ENCODE results near the gene ZNF670. TPM values are rescaled to one million over a fixed set of nuclear protein-coding genes. Genes with fewer than 3 reads are reported as not detected.
"Not testable (repeated sequence)": the region's sequence is repeated elsewhere in the genome, so short reads cannot be mapped to it uniquely, and the experiment has no call there.

The ZNF670 gene
- total RNA-seq = 1 to 10 TPM; 1.6 to 2.3 TPM
- 1 to 10 TPM in 1 of 2 donors, under 1 TPM in 1; 0.74 to 1.3 TPM for polyA plus RNA-seq

DNA sequence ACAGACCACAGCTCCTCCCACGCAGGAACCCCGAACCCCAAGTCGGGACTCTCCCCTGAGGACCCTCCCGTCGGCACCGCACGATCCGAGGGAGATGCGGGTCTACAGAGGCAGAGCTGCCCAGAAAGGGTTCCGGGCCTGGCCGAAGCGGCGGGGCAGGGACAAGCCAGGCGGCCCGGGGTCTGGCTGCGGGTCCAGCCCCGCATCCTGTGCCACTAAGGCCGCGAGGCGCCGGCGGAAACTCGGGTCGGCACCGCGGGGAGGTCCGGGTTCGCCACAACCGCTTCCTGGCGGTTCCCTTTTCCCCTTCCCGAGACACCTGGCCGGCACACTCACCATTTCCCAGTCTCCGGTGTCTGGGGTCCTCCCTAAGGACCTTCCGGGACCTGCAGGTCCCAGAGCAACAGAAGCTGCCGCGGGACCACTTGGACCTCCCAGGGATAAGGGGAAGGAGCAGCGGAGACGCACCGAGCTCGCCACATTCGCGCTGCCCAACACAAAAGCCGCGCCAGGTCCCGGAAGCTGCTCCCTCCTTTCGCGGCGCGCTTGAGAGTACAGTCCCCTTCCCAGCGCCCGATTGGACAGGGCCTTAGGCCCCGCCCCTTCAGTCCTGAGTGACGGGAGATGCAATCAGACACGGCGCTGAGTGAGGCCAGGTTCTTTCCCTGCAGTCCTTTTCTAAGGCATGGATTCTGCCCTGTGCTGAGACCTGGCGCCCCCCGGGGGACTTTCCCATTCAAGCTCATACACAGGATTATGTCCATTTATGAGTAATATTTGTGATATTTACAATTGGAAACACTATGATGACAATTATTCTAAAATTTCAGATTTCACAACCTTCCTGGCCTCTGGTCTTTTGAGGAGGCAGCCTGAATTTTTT is at the start of gene ZNF670:
Gene ZNF670 (minus strand): TSS at position 554 of the 883 bp plus-strand sequence. CDS start 215 bp downstream, at position 339.
- H3K9me3 ChIP-seq (ENCODE audit: control insufficient read depth in 4 of 4, low read length in 3 of 4) = peaks cover 0 to 5% (median 0%) of the 10 kb centered on the region in 4 donors
- no peaks in the 10 kb centered on the region for H3K27me3 ChIP-seq (ENCODE audit: control insufficient read depth in 4 of 4, insufficient read depth in 4 of 4, low read length in 3 of 4)
- peak within 1 kb of the TSS; percentile 79 to 88 (median 83) for H3K4me3 ChIP-seq (ENCODE audit: low read depth in 1 of 3, low read length in 3 of 3)
- H3K27ac ChIP-seq (ENCODE audit: low read depth in 1 of 2, low read length in 2 of 2) = peak within 1 kb of the TSS; percentile 52 to 68
- H3K4me1 ChIP-seq (ENCODE audit: control insufficient read depth in 4 of 4, insufficient read depth in 4 of 4, low read length in 3 of 4) = peaks cover 0 to 12% (median 5%) of the 10 kb centered on the region in 4 donors
- WGBS = under 1% methylated on average over 57 of the region's 57 CpGs
- TF ChIP-seq FOXA1 (IDR thresholded peaks at IDR 0.05) = peak; percentile 29
- peak; percentile 9 to 18 for TF ChIP-seq HNF4A (conservative IDR thresholded peaks at IDR 0.05)
- TF ChIP-seq GABPA (IDR thresholded peaks at IDR 0.05 in 1 of 2, conservative IDR thresholded peaks at IDR 0.05 in 1 of 2) = peak; percentile 64 to 88
- peak in 1 of 2 donors; percentile 19 for TF ChIP-seq RXRA (IDR thresholded peaks at IDR 0.05)
- TF ChIP-seq TAF1 (conservative IDR thresholded peaks at IDR 0.05) = peak; percentile 48
- TF ChIP-seq NR2F2 (IDR thresholded peaks at IDR 0.05) = no peak
- TF ChIP-seq RAD21 (IDR thresholded peaks at IDR 0.05) = peak; percentile 33 to 37
- TF ChIP-seq, protein P1, sequence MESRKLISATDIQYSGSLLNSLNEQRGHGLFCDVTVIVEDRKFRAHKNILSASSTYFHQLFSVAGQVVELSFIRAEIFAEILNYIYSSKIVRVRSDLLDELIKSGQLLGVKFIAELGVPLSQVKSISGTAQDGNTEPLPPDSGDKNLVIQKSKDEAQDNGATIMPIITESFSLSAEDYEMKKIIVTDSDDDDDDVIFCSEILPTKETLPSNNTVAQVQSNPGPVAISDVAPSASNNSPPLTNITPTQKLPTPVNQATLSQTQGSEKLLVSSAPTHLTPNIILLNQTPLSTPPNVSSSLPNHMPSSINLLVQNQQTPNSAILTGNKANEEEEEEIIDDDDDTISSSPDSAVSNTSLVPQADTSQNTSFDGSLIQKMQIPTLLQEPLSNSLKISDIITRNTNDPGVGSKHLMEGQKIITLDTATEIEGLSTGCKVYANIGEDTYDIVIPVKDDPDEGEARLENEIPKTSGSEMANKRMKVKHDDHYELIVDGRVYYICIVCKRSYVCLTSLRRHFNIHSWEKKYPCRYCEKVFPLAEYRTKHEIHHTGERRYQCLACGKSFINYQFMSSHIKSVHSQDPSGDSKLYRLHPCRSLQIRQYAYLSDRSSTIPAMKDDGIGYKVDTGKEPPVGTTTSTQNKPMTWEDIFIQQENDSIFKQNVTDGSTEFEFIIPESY (IDR thresholded peaks at IDR 0.05) = no peak
- no peak for TF ChIP-seq JUND (IDR thresholded peaks at IDR 0.05)
- no peak for TF ChIP-seq FOXA2 (IDR thresholded peaks at IDR 0.05)
- TF ChIP-seq HNF4G (IDR thresholded peaks at IDR 0.05) = no peak
- no peak for TF ChIP-seq EGR1 (IDR thresholded peaks at IDR 0.05; ENCODE audit: low read depth in 2 of 2)
- TF ChIP-seq, protein P2, sequence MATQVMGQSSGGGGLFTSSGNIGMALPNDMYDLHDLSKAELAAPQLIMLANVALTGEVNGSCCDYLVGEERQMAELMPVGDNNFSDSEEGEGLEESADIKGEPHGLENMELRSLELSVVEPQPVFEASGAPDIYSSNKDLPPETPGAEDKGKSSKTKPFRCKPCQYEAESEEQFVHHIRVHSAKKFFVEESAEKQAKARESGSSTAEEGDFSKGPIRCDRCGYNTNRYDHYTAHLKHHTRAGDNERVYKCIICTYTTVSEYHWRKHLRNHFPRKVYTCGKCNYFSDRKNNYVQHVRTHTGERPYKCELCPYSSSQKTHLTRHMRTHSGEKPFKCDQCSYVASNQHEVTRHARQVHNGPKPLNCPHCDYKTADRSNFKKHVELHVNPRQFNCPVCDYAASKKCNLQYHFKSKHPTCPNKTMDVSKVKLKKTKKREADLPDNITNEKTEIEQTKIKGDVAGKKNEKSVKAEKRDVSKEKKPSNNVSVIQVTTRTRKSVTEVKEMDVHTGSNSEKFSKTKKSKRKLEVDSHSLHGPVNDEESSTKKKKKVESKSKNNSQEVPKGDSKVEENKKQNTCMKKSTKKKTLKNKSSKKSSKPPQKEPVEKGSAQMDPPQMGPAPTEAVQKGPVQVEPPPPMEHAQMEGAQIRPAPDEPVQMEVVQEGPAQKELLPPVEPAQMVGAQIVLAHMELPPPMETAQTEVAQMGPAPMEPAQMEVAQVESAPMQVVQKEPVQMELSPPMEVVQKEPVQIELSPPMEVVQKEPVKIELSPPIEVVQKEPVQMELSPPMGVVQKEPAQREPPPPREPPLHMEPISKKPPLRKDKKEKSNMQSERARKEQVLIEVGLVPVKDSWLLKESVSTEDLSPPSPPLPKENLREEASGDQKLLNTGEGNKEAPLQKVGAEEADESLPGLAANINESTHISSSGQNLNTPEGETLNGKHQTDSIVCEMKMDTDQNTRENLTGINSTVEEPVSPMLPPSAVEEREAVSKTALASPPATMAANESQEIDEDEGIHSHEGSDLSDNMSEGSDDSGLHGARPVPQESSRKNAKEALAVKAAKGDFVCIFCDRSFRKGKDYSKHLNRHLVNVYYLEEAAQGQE (IDR thresholded peaks at IDR 0.05) = peak; percentile 58
- TF ChIP-seq, protein P3, sequence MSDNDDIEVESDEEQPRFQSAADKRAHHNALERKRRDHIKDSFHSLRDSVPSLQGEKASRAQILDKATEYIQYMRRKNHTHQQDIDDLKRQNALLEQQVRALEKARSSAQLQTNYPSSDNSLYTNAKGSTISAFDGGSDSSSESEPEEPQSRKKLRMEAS (IDR thresholded peaks at IDR 0.05) = peak; percentile 84
- peak; percentile 62 for TF ChIP-seq SP1 (IDR thresholded peaks at IDR 0.05)
- TF ChIP-seq YY1 (IDR thresholded peaks at IDR 0.05) = peak; percentile 68
- TF ChIP-seq, protein P4, sequence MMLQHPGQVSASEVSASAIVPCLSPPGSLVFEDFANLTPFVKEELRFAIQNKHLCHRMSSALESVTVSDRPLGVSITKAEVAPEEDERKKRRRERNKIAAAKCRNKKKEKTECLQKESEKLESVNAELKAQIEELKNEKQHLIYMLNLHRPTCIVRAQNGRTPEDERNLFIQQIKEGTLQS (IDR thresholded peaks at IDR 0.05) = peak; percentile 32
- TF ChIP-seq, protein P5, sequence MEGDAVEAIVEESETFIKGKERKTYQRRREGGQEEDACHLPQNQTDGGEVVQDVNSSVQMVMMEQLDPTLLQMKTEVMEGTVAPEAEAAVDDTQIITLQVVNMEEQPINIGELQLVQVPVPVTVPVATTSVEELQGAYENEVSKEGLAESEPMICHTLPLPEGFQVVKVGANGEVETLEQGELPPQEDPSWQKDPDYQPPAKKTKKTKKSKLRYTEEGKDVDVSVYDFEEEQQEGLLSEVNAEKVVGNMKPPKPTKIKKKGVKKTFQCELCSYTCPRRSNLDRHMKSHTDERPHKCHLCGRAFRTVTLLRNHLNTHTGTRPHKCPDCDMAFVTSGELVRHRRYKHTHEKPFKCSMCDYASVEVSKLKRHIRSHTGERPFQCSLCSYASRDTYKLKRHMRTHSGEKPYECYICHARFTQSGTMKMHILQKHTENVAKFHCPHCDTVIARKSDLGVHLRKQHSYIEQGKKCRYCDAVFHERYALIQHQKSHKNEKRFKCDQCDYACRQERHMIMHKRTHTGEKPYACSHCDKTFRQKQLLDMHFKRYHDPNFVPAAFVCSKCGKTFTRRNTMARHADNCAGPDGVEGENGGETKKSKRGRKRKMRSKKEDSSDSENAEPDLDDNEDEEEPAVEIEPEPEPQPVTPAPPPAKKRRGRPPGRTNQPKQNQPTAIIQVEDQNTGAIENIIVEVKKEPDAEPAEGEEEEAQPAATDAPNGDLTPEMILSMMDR (IDR thresholded peaks at IDR 0.05; ENCODE audit: low read depth, low read length, missing input control) = no peak
- peak; percentile 94 for DNase-seq (ENCODE audit: low spot score)
- H3K9ac ChIP-seq (ENCODE audit: low read depth in 1 of 2, low read length in 2 of 2) = peak within 1 kb of the TSS; percentile 57 to 81
- H3K36me3 ChIP-seq (ENCODE audit: control insufficient read depth in 4 of 4, insufficient read depth in 3 of 4, low read depth in 1 of 4, low read length in 3 of 4) = no peaks in the 10 kb centered on the region

DNA sequence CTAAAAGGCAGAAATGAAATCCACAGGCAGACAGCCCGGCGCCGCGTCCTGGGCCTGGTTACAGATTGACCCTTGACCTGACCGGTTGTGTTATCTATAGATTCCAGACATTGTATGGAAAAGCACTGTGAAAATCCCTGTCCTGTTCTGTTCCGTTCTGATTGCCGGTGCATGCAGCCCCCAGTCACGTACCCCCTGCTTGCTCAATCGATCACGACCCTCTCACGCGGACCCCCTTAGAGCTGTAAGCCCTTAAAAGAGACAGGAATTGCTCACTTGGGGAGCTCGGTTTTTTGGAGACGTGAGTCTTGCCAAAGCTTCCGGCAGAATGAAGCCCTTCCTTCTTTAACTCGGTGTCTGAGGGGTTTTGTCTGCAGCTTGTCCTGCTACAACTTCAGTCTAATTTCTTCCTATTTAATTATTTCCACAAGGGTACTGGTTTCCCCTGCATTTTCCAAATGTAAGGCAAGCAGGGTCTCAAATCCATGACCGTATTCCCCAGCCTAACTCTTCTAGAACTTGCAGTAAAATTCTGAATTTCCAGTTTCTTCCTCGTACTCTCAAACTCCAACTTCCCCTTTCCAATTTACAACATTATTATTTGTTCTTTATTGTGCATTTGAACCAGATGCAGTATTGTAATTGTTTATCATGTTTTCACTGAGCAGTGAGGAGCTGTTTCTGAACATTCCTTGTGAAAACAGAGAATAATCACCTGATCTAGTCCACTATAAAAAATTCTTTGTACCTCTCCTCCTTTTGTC is 49.1 kb upstream of the ZNF670 start:
- not testable (repeated sequence) for H3K4me1 ChIP-seq (ENCODE audit: control insufficient read depth in 4 of 4, insufficient read depth in 4 of 4, low read length in 3 of 4); H3K27me3 ChIP-seq (ENCODE audit: control insufficient read depth in 4 of 4, insufficient read depth in 4 of 4, low read length in 3 of 4); H3K9ac ChIP-seq (ENCODE audit: low read depth in 1 of 2, low read length in 2 of 2); DNase-seq (ENCODE audit: low spot score); H3K36me3 ChIP-seq (ENCODE audit: control insufficient read depth in 4 of 4, insufficient read depth in 3 of 4, low read depth in 1 of 4, low read length in 3 of 4); H3K4me3 ChIP-seq (ENCODE audit: low read depth in 1 of 3, low read length in 3 of 3); H3K27ac ChIP-seq (ENCODE audit: low read depth in 1 of 2, low read length in 2 of 2)
- H3K9me3 ChIP-seq (ENCODE audit: control insufficient read depth in 4 of 4, low read length in 3 of 4) = peaks cover 3 to 16% (median 12%) of the 10 kb centered on the region in 4 donors
- WGBS = 53% methylated on average over 13 of the region's 18 CpGs

DNA sequence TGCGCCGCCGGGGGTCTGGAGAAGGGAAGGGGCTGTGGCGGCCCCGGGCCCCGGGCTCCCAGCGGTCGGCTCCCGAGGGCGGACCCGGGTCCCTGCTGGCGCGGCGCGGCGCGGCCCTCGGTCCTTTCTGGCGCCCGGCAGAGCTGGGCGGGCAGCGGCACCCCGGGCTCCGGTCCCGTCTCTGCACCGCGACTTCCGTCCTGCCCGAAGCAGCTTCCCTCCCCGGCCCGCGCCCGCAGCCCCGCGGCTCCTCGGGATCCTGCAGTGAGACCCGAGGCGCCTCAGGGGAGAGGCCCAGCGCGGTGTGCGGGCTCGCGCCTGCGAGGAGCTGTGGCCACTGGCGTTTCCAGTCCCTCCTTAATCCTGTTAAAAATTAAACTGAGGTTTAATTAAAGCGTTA is 48.0 kb upstream of the ZNF670 start:
- H3K27me3 ChIP-seq (ENCODE audit: control insufficient read depth in 4 of 4, insufficient read depth in 4 of 4, low read length in 3 of 4); H3K27ac ChIP-seq (ENCODE audit: low read depth in 1 of 2, low read length in 2 of 2); H3K4me3 ChIP-seq (ENCODE audit: low read depth in 1 of 3, low read length in 3 of 3); H3K4me1 ChIP-seq (ENCODE audit: control insufficient read depth in 4 of 4, insufficient read depth in 4 of 4, low read length in 3 of 4); H3K9ac ChIP-seq (ENCODE audit: low read depth in 1 of 2, low read length in 2 of 2); DNase-seq (ENCODE audit: low spot score); H3K36me3 ChIP-seq (ENCODE audit: control insufficient read depth in 4 of 4, insufficient read depth in 3 of 4, low read depth in 1 of 4, low read length in 3 of 4): not testable (repeated sequence)
- no CpG with 5 or more reads among the region's 46 CpGs for WGBS
- H3K9me3 ChIP-seq (ENCODE audit: control insufficient read depth in 4 of 4, low read length in 3 of 4) = peaks cover under 1 to 12% (median 9%) of the 10 kb centered on the region in 4 donors

All from liver (tissue), 9 donors.